Heart left ventricle (tissue), 13 donors: ENCODE data around the gene CNEP1R1.

ENCODE experiments used
- POLR2A ChIP-seq, 2 donors: fragments of 450-650 bp; IDR thresholded peaks; one replicate each; pipeline ENCODE4 v1.6.1; 2017; ENCODE audit warnings: antibody characterized with exemption in 2 of 2, mild to moderate bottlenecking in 2 of 2, moderate library complexity in 2 of 2
- TF ChIP-seq, protein P1 (sequence below), 12 donors: fragments of 200-600 bp; sonication (generic) in 4 of 12; IDR thresholded peaks; one replicate each; pipeline versions ENCODE4 v1.5.0 to v1.8.0; 2018 to 2022; ENCODE audit warnings: antibody characterized with exemption in 12 of 12, mild to moderate bottlenecking in 5 of 12
- donor health status: ischemic (EF 13 %, LVEDD 7.1; RV severe dilation, severe dysfunction).
- donor health status: DM: no; HTN: yes; CAD: no.
- donor health status: DM: no; HTN: no; CAD: no.
- donor health status: ischemic (EF 25% LVEDD 6.9; RV normal size, moderate dysfunction).
- donor health status: ischemic (EF 25% LVEDD 5.7; RV mildly dilated, moderate dysfunction).
- donor health status: ischemic (EF 35%, LVEDD 5.7; RV mildly dilated, moderate dysfunction).
- donor health status: nonischemic (EF 11% LVEDD 7.7; RV severe dilation, severe dysfunction).
- donor health status: DM: yes; HTN: yes; CAD: no.
- donor health status: PGD.
- donor health status: ischemic (EF 29% LVEDD 5.4; RV normal size, mild dysfunction).
- donor health status: nonischemic (EF 23%, LVEDD 6.1; RV moderate dilation, normal function).

- TF ChIP-seq, protein P1, sequence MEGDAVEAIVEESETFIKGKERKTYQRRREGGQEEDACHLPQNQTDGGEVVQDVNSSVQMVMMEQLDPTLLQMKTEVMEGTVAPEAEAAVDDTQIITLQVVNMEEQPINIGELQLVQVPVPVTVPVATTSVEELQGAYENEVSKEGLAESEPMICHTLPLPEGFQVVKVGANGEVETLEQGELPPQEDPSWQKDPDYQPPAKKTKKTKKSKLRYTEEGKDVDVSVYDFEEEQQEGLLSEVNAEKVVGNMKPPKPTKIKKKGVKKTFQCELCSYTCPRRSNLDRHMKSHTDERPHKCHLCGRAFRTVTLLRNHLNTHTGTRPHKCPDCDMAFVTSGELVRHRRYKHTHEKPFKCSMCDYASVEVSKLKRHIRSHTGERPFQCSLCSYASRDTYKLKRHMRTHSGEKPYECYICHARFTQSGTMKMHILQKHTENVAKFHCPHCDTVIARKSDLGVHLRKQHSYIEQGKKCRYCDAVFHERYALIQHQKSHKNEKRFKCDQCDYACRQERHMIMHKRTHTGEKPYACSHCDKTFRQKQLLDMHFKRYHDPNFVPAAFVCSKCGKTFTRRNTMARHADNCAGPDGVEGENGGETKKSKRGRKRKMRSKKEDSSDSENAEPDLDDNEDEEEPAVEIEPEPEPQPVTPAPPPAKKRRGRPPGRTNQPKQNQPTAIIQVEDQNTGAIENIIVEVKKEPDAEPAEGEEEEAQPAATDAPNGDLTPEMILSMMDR (IDR thresholded peaks at IDR 0.05), result no peak
- TF ChIP-seq POLR2A (IDR thresholded peaks at IDR 0.05), result no peak
These were observed 509 bp downstream of the CNEP1R1 start for GRCh38 chr16:50025537-50025931.
